Measurements from ENCODE around the gene NT5C2.

DNA sequence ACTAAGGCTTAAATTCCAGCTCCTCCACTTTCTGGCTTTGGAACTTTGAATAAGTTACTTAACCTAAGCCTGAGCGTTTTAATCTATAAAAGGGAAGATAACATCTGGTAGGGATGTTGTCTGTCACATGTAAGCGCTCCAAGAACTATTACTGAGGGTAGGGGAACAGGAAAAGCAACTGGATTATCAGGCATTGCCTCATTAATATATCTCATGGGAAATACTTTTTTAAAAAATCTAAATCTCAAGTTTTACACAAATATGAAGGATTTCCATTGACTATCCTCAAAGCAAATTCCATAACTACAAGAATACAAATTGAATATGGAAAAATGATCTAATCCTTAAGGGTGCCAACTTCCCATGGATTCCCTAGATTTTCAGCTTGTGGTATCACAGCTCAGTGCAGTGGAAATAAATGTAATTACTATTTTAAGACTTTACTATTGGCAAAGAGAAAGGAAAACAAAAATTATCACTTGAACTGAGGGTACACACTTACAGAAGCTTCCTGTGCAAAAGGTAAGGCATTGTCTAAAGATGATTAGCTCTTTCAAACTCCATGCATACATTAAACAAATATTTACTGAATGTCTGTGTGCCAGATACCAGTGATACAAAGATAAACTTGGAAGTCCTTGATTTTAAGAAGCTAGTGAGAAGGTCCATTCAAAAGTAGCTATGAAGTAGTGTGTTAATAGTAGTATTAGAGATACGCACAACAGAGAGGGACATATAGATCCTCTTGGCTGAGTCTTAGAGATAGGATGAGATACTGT, 38.4 kb downstream of the NT5C2 start:
- TF ChIP-seq, protein P1, sequence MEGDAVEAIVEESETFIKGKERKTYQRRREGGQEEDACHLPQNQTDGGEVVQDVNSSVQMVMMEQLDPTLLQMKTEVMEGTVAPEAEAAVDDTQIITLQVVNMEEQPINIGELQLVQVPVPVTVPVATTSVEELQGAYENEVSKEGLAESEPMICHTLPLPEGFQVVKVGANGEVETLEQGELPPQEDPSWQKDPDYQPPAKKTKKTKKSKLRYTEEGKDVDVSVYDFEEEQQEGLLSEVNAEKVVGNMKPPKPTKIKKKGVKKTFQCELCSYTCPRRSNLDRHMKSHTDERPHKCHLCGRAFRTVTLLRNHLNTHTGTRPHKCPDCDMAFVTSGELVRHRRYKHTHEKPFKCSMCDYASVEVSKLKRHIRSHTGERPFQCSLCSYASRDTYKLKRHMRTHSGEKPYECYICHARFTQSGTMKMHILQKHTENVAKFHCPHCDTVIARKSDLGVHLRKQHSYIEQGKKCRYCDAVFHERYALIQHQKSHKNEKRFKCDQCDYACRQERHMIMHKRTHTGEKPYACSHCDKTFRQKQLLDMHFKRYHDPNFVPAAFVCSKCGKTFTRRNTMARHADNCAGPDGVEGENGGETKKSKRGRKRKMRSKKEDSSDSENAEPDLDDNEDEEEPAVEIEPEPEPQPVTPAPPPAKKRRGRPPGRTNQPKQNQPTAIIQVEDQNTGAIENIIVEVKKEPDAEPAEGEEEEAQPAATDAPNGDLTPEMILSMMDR (IDR thresholded peaks at IDR 0.05): no peak
- no peak for TF ChIP-seq POLR2A (IDR thresholded peaks at IDR 0.05)
- no peak for TF ChIP-seq EP300 (IDR thresholded peaks at IDR 0.05)
